Endothelial cell (in vitro differentiated cells): ENCODE measurements around the gene SLC10A4. TPM values are rescaled to one million over a fixed set of nuclear protein-coding genes. Genes with fewer than 3 reads are reported as not detected.
"Not testable (repeated sequence)": the region's sequence is repeated elsewhere in the genome, so short reads cannot be mapped to it uniquely, and the experiment has no call there.

Source experiments
- DNase-seq: peaks from one replicate; pipeline ENCODE4 v3.0.0; 2021; ENCODE audit warnings: low spot score
- H3K27ac Mint-ChIP-seq: one replicate; pipeline ENCODE4 v1.8.0; 2021; ENCODE audit warnings: mixed read lengths, inconsistent platforms; ENCODE audit not compliant: unreplicated experiment
- H3K27me3 Mint-ChIP-seq: one replicate; pipeline ENCODE4 v1.8.0; 2021; ENCODE audit warnings: mild to moderate bottlenecking, moderate library complexity, mixed read lengths, inconsistent platforms; ENCODE audit not compliant: unreplicated experiment
- H3K36me3 Mint-ChIP-seq: one replicate; pipeline ENCODE4 v1.8.0; 2021; ENCODE audit warnings: mild to moderate bottlenecking, low read depth, mixed read lengths, inconsistent platforms; ENCODE audit not compliant: unreplicated experiment
- H3K4me1 Mint-ChIP-seq: one replicate; pipeline ENCODE4 v1.8.0; 2021; ENCODE audit warnings: mild to moderate bottlenecking, mixed read lengths, inconsistent platforms; ENCODE audit not compliant: unreplicated experiment
- H3K4me3 Mint-ChIP-seq: one replicate; pipeline ENCODE4 v1.8.0; 2021; ENCODE audit warnings: mild to moderate bottlenecking, mixed read lengths, inconsistent platforms; ENCODE audit not compliant: unreplicated experiment
- H3K9me3 Mint-ChIP-seq: one replicate; pipeline ENCODE4 v1.8.0; 2021; ENCODE audit warnings: mixed read lengths, inconsistent platforms; ENCODE audit not compliant: unreplicated experiment
- CTCF ChIP-seq: fragments of 200-600 bp; sonication (generic); IDR thresholded peaks from one replicate; pipeline ENCODE4 v1.5.0; 2021; ENCODE audit warnings: antibody characterized with exemption; ENCODE audit not compliant: unreplicated experiment
- total RNA-seq: library from RNA; stranded (reverse); fragmentation: NEBNext Ultra II Directional; extraction: Animal tissue kit (Norgen Biotek cat#: 25700); gene quantifications from one replicate; pipeline ENCODE4 v1.2.1, GENCODE V29; 2021; ENCODE audit not compliant: unreplicated experiment

SLC10A4 gene
- total RNA-seq, 1 donor from 2014 or later: 0.28 TPM

- no peak for TF ChIP-seq CTCF
- H3K27me3 Mint-ChIP-seq: no peaks in the 10 kb centered on the region
- H3K9me3 Mint-ChIP-seq: no peaks in the 10 kb centered on the region
- no peak for DNase-seq
- H3K27ac Mint-ChIP-seq: no peak overlapping the region
- no peak overlapping the region for H3K4me3 Mint-ChIP-seq
- H3K4me1 Mint-ChIP-seq: no peaks in the 10 kb centered on the region
- no peaks in the 10 kb centered on the region for H3K36me3 Mint-ChIP-seq
Observed at GRCh38 chr4:48446642-48447041, 36.5 kb upstream of the SLC10A4 start.

- H3K27ac Mint-ChIP-seq: no peak overlapping the region
- H3K4me3 Mint-ChIP-seq: no peak overlapping the region
- H3K36me3 Mint-ChIP-seq: no peaks in the 10 kb centered on the region
- DNase-seq: no peak
- H3K27me3 Mint-ChIP-seq: peaks cover 2% of the 10 kb centered on the region
- H3K9me3 Mint-ChIP-seq: no peaks in the 10 kb centered on the region
- TF ChIP-seq CTCF: no peak
- H3K4me1 Mint-ChIP-seq: no peaks in the 10 kb centered on the region
Observed at GRCh38 chr4:48449151-48449550, 34.0 kb upstream of the SLC10A4 start.

GRCh38 chr4:48450740-48451139 lies 32.4 kb upstream of the SLC10A4 start:
- H3K36me3 Mint-ChIP-seq: no peaks in the 10 kb centered on the region
- no peak for DNase-seq
- no peaks in the 10 kb centered on the region for H3K4me1 Mint-ChIP-seq
- TF ChIP-seq CTCF: no peak
- H3K27ac Mint-ChIP-seq: no peak overlapping the region
- peaks cover 2% of the 10 kb centered on the region for H3K27me3 Mint-ChIP-seq
- H3K9me3 Mint-ChIP-seq: no peaks in the 10 kb centered on the region
- H3K4me3 Mint-ChIP-seq: no peak overlapping the region

- not testable (repeated sequence) for H3K27me3 Mint-ChIP-seq, H3K4me3 Mint-ChIP-seq, H3K36me3 Mint-ChIP-seq
Observed at GRCh38 chr4:48451656-48452055, 31.5 kb upstream of the SLC10A4 start.

GRCh38 chr4:48454591-48454990 lies 28.6 kb upstream of the SLC10A4 start:
- Mint-ChIP-seq H3K27me3 (peaks cover 2% of the 10 kb centered on the region), H3K4me1 (no peaks in the 10 kb centered on the region), H3K9me3 (no peaks in the 10 kb centered on the region), H3K27ac (no peak overlapping the region), H3K4me3 (no peak overlapping the region), H3K36me3 (no peaks in the 10 kb centered on the region)
- no peak for DNase-seq
- TF ChIP-seq CTCF: no peak

More at GRCh38 chr4:48451656-48452055, 31.5 kb upstream of the SLC10A4 start:
- H3K9me3 Mint-ChIP-seq, DNase-seq, H3K4me1 Mint-ChIP-seq, H3K27ac Mint-ChIP-seq: not testable (repeated sequence)

- peaks cover 4% of the 10 kb centered on the region for H3K4me1 Mint-ChIP-seq
- no peaks in the 10 kb centered on the region for H3K36me3 Mint-ChIP-seq
- H3K9me3 Mint-ChIP-seq: no peaks in the 10 kb centered on the region
- no peak overlapping the region for H3K27ac Mint-ChIP-seq
- H3K27me3 Mint-ChIP-seq: no peaks in the 10 kb centered on the region
- no peak for TF ChIP-seq CTCF
- DNase-seq: no peak
- no peak overlapping the region for H3K4me3 Mint-ChIP-seq
Observed at GRCh38 chr4:48461000-48461399, 22.1 kb upstream of the SLC10A4 start.
